Measurements from ENCODE around the gene TCTN2.

Gene TCTN2

GRCh38 chr12:123741937-123742572 is 71.1 kb downstream of the TCTN2 start:
- no peak for DNase-seq (ENCODE audit: low read depth in 2 of 2)

GRCh38 chr12:123743002-123743401 is 72.1 kb downstream of the TCTN2 start:
- no peak for DNase-seq (ENCODE audit: low read depth in 2 of 2)

GRCh38 chr12:123744836-123745235 is 73.9 kb downstream of the TCTN2 start:
- DNase-seq (ENCODE audit: low read depth in 2 of 2): no peak

- DNase-seq (ENCODE audit: low read depth in 2 of 2): no peak
These were observed 76.4 kb downstream of the TCTN2 start for GRCh38 chr12:123747309-123747708.

GRCh38 chr12:123748161-123748560 is 77.2 kb downstream of the TCTN2 start:
- DNase-seq (ENCODE audit: low read depth in 2 of 2): no peak

- no peak for DNase-seq (ENCODE audit: low read depth in 2 of 2)
These were observed 77.7 kb downstream of the TCTN2 start for GRCh38 chr12:123748661-123749060.

GRCh38 chr12:123749355-123749754 is 78.4 kb downstream of the TCTN2 start:
- DNase-seq (ENCODE audit: low read depth in 2 of 2): no peak

- DNase-seq (ENCODE audit: low read depth in 2 of 2): no peak
These were observed 79.3 kb downstream of the TCTN2 start for GRCh38 chr12:123750159-123750656.

GRCh38 chr12:123752046-123752445 is 81.1 kb downstream of the TCTN2 start:
- no peak for DNase-seq (ENCODE audit: low read depth in 2 of 2)

- no peak for DNase-seq (ENCODE audit: low read depth in 2 of 2)
These were observed 83.3 kb downstream of the TCTN2 start for GRCh38 chr12:123754041-123754772.

- DNase-seq (ENCODE audit: low read depth in 2 of 2): no peak
These were observed 86.6 kb downstream of the TCTN2 start for GRCh38 chr12:123757561-123757960.

Data from activated CD4-positive, alpha-beta T cell treated with anti-CD3 and anti-CD28 coated beads for 24 hours (primary cell).